Measurements from ENCODE around the gene DPH1. TPM values are rescaled to one million over a fixed set of nuclear protein-coding genes. Genes with fewer than 3 reads are reported as not detected.
A peak's percentile ranks its signal among the peaks of the same experiment; 100 is the strongest.

Gene DPH1
- polyA plus RNA-seq, 1 of the 3 experiments (the other 2 are of a cell fraction): 36.2 TPM

GRCh38 chr17:2048805-2049204 is 18.9 kb downstream of the DPH1 start:
- POLR2A ChIA-PET: interaction anchor here (0.6 kb wide), 1 partner anchor 210 kb away, joined by 3 read pairs; no protein-coding TSS in a partner anchor
- no peak for DNase-seq
- Histone ChIP-seq H3K27me3 (ENCODE audit: insufficient read depth) (no peaks in the 10 kb centered on the region), H3K36me3 (replicated peaks in 1 of 2; ENCODE audit: control insufficient read depth in 1 of 2, insufficient read depth in 2 of 2, low read length in 1 of 2) (peaks cover 0 to 14% of the 10 kb centered on the region in 2 experiments), H2AFZ (ENCODE audit: low read depth) (no peak overlapping the region), H4K20me1 (ENCODE audit: insufficient read depth) (peaks cover 5% of the 10 kb centered on the region; the same call in 1 of the 2 replicates), H3K4me1 (ENCODE audit: control insufficient read depth in 1 of 2, insufficient read depth in 2 of 2, low read depth in 1 of 2, low read length in 1 of 2) (peaks cover 5 to 10% of the 10 kb centered on the region in 2 experiments; a peak in 2 of 4 replicates), H3K9me2 (no peaks in the 10 kb centered on the region), H3K9me3 (no peaks in the 10 kb centered on the region), H3K9ac (peak overlapping the region; percentile 78; the same call in 1 of the 2 replicates), H3F3A (replicated peaks; ENCODE audit: insufficient read depth) (peaks cover 16% of the 10 kb centered on the region), H3K27ac (ENCODE audit: low read depth in 2 of 2, low read length in 1 of 2) (peak overlapping the region in 1 of 2 experiments; percentile 72; a peak in 1 of 4 replicates), H3K4me3 (ENCODE audit: low read depth in 2 of 2, low read length in 1 of 2) (peak overlapping the region; percentile 75 to 80), H3K4me2 (peak overlapping the region; percentile 89), H3K79me2 (ENCODE audit: insufficient read depth) (peaks cover 20% of the 10 kb centered on the region)
- WGBS (ENCODE audit: low lambda C conversion rate): 22% methylated on average over 9 of the region's 9 CpGs
- CTCF ChIA-PET: interaction anchor here (1.9 to 4.2 kb wide), 3 partner anchors 23 to 196 kb away, joined by 5 to 29 read pairs (median 5); no protein-coding TSS in a partner anchor
- TF ChIP-seq RCOR1 (IDR thresholded peaks at IDR 0.05; ENCODE audit: low read length) (no peak), GABPA (IDR thresholded peaks at IDR 0.05; ENCODE audit: low read depth) (no peak), CHD2 (IDR thresholded peaks at IDR 0.05; ENCODE audit: low read length, partially characterized antibody) (no peak), PBX3 (IDR thresholded peaks at IDR 0.05) (no peak), RAD21 (IDR thresholded peaks at IDR 0.05; ENCODE audit: low read length) (no peak), ELF1 (IDR thresholded peaks at IDR 0.05) (no peak), REST (IDR thresholded peaks at IDR 0.05; ENCODE audit: low read depth, low read length) (no peak), MXI1 (IDR thresholded peaks at IDR 0.05; ENCODE audit: low read depth, low read length) (no peak), YY1 (IDR thresholded peaks at IDR 0.05; ENCODE audit: low read depth) (no peak), TEAD4 (IDR thresholded peaks at IDR 0.05; ENCODE audit: borderline replicate concordance, insufficient read depth) (no peak), IRF3 (IDR thresholded peaks at IDR 0.05; ENCODE audit: low read depth, low read length) (no peak), NRF1 (IDR thresholded peaks at IDR 0.05; ENCODE audit: low read depth, low read length) (no peak), POLR2AphosphoS5 (IDR thresholded peaks at IDR 0.05; ENCODE audit: low read depth, low read length) (no peak), FOXJ3 (CRISPR knock-in tag; IDR thresholded peaks at IDR 0.05) (no peak), FOSL2 (IDR thresholded peaks at IDR 0.05; ENCODE audit: borderline replicate concordance, low read depth) (no peak), NFIC (IDR thresholded peaks at IDR 0.05; ENCODE audit: borderline replicate concordance) (no peak)
- TF ChIP-seq, protein P1, sequence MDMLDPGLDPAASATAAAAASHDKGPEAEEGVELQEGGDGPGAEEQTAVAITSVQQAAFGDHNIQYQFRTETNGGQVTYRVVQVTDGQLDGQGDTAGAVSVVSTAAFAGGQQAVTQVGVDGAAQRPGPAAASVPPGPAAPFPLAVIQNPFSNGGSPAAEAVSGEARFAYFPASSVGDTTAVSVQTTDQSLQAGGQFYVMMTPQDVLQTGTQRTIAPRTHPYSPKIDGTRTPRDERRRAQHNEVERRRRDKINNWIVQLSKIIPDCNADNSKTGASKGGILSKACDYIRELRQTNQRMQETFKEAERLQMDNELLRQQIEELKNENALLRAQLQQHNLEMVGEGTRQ (IDR thresholded peaks at IDR 0.05; ENCODE audit: borderline replicate concordance, low read depth, low read length): no peak
- TF ChIP-seq, protein P2, sequence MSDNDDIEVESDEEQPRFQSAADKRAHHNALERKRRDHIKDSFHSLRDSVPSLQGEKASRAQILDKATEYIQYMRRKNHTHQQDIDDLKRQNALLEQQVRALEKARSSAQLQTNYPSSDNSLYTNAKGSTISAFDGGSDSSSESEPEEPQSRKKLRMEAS (IDR thresholded peaks at IDR 0.05; ENCODE audit: low read depth): no peak

Data from SK-N-SH (cell line).